ENCODE results near the gene PIK3R3.

DNA sequence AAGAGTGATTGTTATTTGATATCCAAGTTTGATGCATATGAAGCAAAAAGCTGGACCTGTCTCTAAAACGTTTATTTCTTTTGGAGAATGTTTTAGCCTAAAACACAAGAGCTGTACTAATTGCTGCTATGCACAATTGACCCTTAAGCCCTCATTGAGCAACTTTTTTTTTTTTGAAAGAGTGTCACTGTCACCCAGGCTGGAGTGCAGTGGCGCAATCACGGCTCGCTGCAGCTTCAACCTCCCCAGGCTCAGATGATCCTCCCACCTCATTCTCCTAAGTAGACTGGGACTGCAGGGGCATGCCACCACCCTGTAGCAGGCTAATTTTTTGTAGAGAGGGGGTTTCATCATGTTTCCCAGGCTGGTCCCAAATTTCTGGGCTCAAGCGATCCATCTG lies 129.1 kb downstream of the PIK3R3 start:
- TF ChIP-seq, protein P1, sequence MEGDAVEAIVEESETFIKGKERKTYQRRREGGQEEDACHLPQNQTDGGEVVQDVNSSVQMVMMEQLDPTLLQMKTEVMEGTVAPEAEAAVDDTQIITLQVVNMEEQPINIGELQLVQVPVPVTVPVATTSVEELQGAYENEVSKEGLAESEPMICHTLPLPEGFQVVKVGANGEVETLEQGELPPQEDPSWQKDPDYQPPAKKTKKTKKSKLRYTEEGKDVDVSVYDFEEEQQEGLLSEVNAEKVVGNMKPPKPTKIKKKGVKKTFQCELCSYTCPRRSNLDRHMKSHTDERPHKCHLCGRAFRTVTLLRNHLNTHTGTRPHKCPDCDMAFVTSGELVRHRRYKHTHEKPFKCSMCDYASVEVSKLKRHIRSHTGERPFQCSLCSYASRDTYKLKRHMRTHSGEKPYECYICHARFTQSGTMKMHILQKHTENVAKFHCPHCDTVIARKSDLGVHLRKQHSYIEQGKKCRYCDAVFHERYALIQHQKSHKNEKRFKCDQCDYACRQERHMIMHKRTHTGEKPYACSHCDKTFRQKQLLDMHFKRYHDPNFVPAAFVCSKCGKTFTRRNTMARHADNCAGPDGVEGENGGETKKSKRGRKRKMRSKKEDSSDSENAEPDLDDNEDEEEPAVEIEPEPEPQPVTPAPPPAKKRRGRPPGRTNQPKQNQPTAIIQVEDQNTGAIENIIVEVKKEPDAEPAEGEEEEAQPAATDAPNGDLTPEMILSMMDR (conservative IDR thresholded peaks at IDR 0.05; ENCODE audit: low read length): no peak
- no peak for TF ChIP-seq EZH2phosphoT487 (IDR thresholded peaks at IDR 0.05; ENCODE audit: borderline replicate concordance)

All from Loucy (cell line).